NCI-H1092 (cell line): Measurements from ENCODE around the gene ZBTB11.
"Not testable (repeated sequence)": the region's sequence is repeated elsewhere in the genome, so short reads cannot be mapped to it uniquely, and the experiment has no call there.

ENCODE experiments used
- DNase-seq: peaks from one replicate; lab custom pipeline; 2025; lab: John Stamatoyannopoulos, UW

Gene ZBTB11

DNA sequence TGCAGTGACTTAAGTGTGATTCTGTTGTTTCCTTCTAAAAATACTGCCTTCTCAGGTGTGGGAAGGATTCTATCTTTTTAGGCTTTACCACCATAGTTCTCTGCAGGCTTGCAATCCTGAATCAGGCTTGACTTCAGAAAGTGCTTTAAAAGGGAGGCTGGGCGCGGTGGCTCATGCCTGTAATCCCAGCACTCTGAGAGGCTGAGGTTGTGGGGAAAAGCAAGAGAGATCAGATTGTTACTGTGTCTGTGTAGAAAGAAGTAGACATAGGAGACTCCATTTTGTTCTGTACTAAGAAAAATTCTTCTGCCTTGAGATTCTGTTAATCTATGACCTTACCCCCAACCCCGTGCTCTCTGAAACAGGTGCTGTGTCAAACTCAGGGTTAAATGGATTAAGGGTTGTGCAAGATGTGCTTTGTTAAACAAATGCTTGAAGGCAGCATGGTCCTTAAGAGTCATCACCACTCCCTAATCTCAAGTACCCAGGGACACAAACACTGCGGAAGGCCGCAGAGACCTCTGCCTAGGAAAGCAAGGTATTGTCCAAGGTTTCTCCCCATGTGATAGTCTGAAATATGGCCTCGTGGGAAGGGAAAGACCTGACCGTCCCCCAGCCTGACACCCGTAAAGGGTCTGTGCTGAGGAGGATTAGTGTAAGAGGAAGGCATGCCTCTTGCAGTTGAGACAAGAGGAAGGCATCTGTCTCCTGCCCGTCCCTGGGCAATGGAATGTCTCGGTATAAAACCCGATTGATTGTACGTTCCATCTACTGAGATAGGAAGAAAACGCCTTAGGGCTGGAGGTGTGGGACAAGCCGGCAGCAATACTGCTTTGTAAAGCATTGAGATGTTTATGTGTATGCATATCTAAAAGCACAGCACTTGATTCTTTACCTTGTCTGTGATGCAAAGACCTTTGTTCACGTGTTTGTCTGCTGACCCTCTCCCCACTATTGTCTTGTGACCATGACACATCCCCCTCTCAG is 15.0 kb upstream of the ZBTB11 start:
- DNase-seq: not testable (repeated sequence)

DNA sequence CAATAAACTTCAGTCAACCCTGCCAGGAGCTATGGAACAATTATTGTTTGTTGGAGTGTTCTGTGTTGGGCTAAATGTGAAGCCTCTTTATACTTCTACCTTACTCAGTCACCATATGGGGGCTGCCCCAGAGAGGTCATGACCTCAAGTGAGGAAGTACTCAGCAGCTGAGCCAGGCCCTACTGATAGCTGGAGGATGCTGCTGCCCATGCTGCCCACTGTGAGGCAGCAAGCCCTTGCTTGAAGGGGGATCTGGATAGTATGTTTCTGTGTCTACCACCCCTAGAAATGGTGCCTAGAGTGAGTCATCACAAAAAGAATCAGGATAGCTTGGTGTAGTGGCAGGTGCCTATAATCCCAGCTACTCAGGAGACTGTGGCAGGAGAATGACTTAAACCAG is 14.0 kb upstream of the ZBTB11 start:
- DNase-seq: no peak

DNA sequence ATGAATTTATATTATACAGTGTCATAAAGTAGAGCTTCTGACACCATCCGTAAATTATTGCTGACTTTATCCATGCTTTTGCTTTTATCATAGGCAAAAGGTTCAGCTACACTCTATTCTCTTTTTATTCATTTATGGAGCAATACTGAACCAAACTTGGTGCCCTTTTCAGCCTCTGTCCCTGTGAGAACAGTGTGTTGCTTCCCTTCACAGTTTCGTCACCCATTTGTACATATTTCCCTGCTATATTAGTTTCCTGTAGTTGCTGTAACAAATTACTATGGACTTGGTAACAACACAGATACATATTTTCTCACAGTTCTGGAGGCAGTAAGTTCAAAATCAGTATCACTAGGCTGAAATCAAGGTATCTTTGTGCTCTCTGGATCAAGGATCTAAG is 12.4 kb upstream of the ZBTB11 start:
- no peak for DNase-seq

DNA sequence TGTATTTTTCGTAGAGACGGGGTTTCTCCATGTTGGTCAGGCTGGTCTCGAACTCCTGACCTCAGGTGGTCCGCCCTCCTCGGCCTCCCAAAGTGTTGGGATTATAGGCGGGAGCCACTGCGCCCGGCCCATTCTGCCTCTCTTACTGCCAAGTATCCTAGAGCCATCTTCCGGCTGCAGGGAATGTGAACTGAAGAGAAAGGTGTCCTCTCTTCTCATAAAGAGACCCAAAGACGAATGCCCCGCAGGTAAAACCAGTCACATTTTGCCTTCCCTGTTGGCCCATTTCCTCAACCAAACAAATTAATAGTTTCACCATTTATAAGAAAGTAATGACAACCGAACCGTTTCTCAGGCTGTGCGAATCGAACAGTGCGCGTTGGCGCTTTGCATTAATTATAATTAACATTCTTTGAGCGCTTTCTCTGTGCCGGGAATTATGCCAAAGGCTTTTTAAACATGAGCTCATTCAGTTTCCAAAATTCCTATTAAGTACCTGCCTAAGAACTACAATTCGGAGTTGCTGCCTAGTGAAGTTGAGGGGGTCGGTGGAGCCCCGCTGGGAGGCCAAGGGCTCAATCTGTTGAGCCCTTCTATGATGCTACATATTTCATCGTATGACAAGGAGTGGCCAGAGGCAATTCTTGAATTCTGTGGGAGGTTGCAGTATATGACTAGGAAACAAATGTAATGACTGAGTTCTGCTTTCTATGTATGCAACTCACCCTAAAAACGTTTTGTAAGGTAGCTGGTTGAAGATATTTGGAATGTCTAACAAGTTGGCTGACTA is 10.4 kb upstream of the ZBTB11 start:
- DNase-seq: no peak

DNA sequence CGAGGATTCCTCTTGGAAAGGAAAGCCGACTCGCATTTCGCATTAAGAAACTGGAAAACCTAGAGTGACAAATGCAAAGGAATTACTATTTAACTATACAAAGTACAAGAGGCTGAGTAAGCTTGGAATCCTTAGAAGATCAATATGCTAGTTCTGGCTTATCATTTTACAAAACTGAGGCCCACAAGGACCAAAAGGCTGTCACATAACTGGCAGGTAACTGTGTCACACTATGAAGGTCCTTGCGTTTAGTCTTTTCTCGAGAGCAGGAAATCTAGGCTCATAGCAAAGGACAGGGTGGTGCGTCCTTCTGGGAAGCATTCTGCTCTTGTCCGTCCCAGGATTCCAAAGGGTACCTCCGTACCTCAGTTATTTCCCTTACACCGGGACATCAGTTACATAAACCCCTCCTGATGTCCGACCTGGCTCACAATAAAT is 9.0 kb upstream of the ZBTB11 start:
- DNase-seq: no peak

DNA sequence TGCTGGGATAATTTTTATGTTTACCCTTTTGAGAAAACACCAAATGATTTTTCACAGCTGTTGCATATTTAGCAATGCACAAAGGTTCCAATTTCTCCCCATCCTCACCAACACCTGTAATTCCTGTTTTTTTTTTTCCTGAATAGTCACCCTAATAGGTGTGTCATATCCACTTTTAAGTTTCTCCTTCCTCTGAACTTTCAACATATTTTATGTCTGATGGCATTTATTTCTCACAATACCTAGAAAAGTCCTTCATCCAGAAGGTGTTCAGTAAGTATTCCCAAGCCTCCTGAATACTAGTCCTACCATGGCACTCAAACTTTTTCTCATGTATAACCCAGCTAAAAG is 8.1 kb upstream of the ZBTB11 start:
- DNase-seq: no peak

DNA sequence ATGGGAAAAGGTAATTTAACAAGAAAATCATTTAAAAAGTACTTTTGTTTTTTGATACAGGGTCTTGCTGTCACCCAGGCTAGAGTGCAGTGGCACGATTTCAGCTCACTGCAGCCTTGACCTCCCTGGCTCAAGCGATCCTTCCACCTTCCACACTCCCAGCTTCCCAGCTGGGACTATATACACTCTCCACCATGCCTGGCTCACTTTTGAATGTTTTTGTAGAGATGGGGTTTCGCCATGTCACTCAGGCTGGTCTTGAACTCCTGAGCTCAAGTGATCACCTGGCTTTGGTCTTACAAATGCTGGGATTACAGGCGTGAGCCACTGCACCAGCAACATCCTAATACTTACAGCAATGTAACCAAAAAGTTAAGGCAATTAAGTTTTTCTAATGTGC is 3.5 kb upstream of the ZBTB11 start:
- DNase-seq: no peak

DNA sequence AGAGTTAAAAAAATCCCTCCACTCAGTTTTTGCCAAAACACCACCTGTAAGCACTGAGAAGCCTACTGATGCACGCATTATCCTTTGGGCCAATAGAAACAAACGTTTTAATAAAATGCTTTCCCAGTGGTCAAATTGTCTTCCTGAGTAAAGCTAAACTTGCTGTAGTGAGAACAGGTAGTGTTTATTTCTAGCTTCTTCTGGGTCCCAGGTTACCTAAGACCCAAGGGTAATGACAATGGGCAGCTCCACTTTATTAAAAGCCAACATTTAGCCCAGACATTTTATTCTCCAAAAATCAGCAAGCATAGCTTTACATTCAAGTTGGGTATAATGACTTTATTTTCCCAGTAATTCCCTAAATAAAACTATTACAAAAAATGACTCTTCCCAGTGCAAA is 1.9 kb upstream of the ZBTB11 start:
- DNase-seq: not testable (repeated sequence)

DNA sequence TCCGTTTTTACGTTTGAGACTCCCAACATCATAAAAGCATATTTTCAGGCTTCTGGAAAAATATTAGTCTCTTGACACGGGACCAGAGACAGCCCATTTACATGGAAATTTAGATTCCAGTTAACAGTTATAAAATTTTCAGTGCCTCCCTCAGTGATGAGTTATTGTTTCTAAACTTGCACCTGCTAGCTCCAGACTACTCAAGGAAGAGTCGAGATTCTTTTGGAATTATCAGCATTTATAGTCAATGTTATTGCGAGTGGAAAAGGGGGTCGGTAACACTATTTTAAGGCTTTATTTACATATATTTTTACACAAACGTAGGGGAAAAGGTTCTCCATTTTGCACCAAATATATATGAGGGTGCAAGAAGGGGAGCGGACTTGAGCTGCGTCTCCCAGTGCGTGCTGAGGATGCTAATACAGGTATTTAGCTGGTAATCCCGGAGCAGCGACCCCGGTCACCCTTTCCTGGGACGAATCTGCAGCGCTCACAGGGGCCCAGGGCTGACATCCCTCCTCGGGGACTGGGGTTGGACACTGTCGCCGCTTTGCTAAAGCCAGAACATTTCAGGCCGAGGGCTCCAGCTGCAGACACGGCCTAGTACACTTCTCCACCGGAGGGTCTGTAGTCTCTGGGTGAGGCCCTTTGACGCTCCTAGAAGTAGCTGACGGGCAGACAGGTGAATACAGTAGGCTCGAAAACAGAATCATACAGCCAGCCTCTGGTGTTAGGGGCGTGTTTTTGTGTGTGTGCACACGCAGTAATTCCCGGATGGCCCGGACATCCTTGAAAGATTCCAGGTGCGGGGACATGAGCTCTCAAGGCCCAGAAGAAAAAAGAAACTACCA is 729 bp upstream of the ZBTB11 start:
- DNase-seq: no peak

DNA sequence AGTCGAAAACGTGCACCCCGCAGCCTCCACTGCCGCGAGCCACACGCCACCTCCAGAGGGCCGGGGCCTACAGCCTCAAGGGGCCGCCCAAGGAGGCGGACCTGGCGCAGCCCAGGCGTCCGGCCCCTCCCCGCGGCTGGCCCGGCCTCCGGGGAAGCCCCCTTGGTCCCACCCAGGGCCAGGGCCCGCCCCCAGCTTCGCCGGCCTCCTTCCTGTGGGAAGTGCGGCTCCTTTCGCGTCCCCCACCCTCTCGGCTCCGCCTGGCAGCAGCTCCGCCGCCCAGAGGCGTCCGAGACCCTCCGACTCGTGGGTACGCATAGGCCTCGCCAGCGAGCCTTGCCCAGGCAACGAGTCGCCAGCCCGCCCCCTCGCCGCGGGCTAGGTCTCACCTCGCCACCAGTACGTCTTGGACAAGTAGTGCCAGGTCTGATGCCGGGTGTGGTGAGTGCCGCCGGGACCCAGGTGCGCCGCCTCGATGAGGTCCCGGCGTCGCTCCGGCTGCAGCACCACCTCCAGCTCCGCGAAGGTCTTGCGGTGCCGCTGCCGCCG is 642 bp downstream of the ZBTB11 start:
- no peak for DNase-seq

DNA sequence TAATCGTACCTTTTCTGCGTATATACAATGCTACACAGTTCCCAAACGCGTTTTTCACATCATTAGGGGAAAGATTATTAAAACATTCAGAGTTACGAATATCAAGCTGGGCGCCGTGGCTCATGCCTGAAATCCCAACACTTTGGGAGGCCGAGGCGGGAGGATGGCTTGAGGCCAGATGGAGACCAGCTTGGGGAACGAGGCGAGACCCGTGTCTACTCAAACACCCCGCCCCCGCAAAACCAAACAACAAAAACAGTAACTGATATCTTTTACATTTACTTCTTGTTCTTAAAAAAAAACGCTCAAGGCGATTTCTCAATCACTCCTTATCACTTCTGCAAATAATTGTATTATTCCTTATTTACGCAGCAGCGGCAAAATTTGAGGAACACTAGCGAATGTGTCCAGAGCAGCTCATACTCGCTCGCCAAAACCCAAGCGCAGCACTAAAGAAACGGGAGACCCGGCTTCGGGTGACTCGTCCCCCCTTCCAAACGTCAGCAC is 1.2 kb downstream of the ZBTB11 start:
- no peak for DNase-seq

DNA sequence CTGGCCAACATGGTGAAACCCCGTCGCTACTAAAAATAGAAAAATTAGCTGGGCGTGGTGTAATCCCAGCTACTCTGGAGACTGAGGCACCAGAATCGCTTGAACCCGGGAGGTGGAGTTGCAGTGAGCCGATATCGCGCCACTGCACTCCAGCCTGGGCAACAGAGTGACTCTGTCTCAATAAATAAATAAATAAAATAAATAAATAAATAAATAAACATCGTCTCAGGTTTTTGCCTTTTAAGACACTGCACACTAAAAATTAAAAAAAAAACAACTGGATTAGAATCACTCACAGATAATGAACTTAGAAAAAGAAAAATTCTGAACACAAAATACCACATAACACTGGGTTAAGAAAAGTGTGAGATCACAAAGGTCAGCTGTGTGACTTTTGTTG is 2.4 kb downstream of the ZBTB11 start:
- no peak for DNase-seq

DNA sequence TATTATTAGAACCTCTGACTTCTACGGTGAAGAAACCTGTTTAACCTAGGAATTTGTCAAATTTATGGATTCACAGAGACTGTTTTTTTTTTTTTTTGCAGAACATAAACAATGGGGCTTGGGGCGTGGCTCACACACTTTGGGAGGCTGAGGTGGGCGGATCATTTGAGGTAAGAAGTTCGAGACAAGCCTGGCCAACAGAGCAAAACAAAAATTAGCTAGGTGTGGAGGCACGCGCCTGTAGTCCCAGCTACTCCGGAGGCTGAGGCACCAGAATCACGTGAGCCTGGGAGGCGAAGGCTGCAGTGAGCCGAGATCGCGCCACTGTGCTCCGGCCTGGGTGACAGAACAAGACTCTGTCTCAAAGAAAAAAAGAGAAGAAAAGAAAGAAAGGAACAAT is 3.0 kb downstream of the ZBTB11 start:
- no peak for DNase-seq

DNA sequence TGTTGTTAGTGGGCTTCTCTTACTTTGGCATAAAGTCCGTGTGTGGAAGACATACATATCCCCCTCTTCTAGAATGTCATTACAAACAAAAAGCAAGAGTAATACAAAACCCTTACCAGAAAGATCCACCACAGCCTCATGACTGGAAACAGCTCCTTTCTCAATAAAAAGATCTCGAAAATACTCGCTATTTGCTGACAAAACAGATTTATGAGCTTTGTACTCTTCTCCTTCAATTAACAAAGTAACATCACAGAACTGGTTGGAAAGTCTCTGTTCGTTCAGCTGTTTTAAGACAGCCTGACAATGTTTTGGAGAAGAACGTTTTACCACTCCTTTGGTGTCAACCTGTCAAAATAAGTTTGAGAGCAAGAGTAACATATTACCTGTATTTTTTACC is 5.9 kb downstream of the ZBTB11 start:
- no peak for DNase-seq

DNA sequence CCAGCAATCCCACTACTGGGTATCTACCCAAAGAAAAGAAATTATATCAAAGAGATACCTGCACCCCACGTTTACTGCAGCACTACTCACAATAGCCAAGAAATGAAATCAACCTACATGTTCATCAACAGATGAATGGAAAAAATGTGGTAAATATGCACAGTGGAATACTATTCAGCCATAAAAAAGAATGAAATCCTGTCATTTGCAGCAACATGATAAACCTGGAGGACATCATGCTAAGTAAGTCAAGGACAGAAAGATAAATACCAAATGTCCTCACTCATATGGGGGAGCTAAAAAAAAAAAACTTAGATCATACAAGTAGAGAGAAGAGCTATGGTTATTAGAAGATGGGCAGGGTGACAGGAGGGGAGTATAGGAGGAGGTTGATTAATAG is 9.1 kb downstream of the ZBTB11 start:
- no peak for DNase-seq

DNA sequence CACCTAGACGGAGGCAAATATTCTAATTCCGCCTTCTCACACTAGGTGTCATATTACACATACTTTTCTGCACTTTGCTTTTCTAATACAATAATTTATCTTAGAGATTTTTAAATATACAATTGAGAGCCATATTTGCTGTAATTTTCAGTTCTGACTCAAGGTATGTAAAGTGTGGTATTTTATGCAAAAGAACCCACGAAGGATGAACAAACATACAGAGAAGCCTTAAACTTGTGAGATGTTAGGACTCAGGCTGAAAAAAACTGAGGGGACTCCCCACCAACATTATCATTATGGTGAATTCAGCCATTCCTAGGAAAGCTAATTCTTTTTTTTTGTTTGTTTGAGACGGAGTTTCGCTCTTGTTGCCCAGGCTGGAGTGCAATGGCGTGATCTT is 9.6 kb downstream of the ZBTB11 start:
- no peak for DNase-seq

DNA sequence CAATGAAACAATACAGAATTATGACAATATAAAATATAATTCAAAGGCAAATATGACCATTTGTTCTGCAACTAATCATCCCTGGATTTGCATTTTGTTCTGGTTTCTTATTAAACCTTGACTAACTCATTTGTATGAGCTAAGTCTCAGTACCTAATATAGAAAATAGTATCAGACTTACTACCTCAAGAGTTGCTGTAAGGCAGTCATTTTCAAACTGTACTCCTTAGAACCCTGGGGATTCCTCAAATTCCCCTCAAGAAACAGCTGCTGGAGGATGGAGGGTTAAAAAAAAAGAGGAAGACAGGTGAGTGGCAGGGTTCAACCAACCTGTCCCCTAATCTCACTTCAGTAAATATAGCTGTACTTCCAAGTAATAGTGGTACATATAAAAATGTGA is 11.1 kb downstream of the ZBTB11 start:
- DNase-seq: no peak

DNA sequence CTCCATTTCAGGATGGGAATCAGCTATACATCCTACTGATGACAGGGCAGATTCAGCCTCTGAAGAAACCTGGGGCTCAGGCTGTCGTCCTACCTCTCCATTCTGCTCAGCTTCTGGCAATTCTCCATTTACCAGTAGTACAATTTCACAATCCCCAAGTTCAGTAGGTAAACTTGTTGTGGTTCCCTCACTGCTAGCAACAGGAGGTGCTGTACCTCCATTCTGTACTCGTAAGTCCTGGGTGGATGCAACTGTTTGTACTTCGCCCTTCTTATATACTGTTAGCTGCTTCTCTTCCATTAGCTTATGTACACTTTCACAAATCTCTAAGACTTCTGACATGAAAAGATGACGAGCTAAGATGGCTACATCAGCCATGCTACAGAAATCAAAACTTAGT is 11.6 kb downstream of the ZBTB11 start:
- DNase-seq: no peak

DNA sequence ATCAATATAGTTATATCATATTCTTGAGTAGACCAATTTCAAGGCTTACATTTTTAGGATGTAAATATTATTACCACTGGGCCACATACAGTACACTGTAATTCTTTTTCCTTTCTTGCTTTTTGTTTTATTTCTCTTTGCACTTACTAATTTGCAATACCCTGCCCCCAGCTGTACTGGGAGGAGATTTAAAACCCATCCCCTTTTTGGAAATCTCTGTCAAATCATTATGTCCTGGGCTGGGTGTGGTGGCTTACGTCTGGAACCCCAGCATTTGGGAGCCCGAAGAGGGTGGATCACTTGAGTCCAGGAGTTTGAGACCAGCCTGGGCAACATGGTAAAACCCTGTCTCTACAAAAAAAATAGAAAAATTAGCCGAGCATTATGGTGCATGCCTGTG is 16.2 kb downstream of the ZBTB11 start:
- no peak for DNase-seq

DNA sequence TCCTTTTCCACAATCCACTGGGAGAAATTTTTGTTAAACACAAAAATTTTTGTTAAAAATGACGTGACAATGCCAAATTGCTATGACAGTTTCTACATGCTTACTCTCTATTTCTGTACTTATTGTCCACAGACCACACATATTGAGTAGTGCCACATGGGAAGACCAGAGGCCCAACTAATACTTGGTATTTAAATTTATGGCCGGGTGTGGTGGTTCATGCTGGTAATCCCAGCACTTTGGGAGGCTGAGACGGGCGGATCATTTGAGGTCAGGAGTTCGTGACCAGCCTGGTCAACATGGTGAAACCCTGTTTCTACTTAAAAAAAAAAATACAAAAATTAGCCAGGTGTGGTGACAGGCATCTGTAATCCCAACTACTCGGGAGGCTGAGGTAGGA is 20.3 kb downstream of the ZBTB11 start:
- no peak for DNase-seq

DNA sequence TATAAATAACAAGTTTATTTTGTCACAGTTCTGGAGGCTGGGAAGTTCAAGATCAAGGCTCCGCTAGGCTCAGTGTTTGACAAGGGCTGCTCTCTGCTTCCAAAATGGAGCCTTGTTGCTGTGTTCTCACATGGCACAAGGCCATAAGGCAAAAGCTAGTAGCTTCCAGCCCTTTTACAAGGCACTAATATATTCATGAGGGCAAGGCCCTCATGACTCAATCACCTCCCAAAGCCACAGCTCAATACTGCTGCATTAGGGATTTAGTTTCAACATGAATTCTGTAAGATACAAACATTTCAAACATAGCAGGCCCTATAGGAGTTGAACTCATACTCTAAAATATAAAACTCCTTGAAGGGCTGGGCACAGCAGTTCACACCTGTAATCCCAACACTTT is 30.2 kb downstream of the ZBTB11 start:
- no peak for DNase-seq
